SK-N-DZ (cell line): Measurements from ENCODE around the gene ASIC4.

Source experiments
- DNase-seq: peaks from one replicate; pipeline ENCODE4 v3.0.0-alpha.2; 2015; ENCODE audit warnings: low spot score

Gene ASIC4

GRCh38 chr2:219514836-219515235, 554 bp downstream of the ASIC4 start:
- DNase-seq = no peak

GRCh38 chr2:219515874-219516629, 1.8 kb downstream of the ASIC4 start:
- no peak for DNase-seq

- DNase-seq = no peak
Observed at GRCh38 chr2:219516888-219517287, 2.6 kb downstream of the ASIC4 start.

- DNase-seq = no peak
Observed at GRCh38 chr2:219517954-219518778, 3.9 kb downstream of the ASIC4 start.

- no peak for DNase-seq
Observed at GRCh38 chr2:219519526-219519916, 5.2 kb downstream of the ASIC4 start.

GRCh38 chr2:219520079-219520478, 5.8 kb downstream of the ASIC4 start:
- no peak for DNase-seq

GRCh38 chr2:219521066-219521880, 7.0 kb downstream of the ASIC4 start:
- DNase-seq = peak; percentile 78

GRCh38 chr2:219522111-219523030, 8.1 kb downstream of the ASIC4 start:
- DNase-seq = peak; percentile 71

GRCh38 chr2:219523031-219523671, 8.9 kb downstream of the ASIC4 start:
- DNase-seq = no peak

GRCh38 chr2:219524817-219525216, 10.5 kb downstream of the ASIC4 start:
- no peak for DNase-seq

- peak; percentile 92 for DNase-seq
Observed at GRCh38 chr2:219525533-219526232, 11.4 kb downstream of the ASIC4 start.

- no peak for DNase-seq
Observed at GRCh38 chr2:219526320-219527075, 12.2 kb downstream of the ASIC4 start.

- DNase-seq = no peak
Observed at GRCh38 chr2:219527076-219527394, 12.8 kb downstream of the ASIC4 start.

- no peak for DNase-seq
Observed at GRCh38 chr2:219527472-219527871, 13.2 kb downstream of the ASIC4 start.

- peak; percentile 84 for DNase-seq
Observed at GRCh38 chr2:219530048-219530963, 16.0 kb downstream of the ASIC4 start.

- no peak for DNase-seq
Observed at GRCh38 chr2:219531639-219532377, 17.5 kb downstream of the ASIC4 start.

- DNase-seq = no peak
Observed at GRCh38 chr2:219532378-219532649, 18.0 kb downstream of the ASIC4 start.
